Frontal cortex (tissue), 4 donors: ENCODE results near the gene MUSK. TPM values are rescaled to one million over a fixed set of nuclear protein-coding genes. Genes with fewer than 3 reads are reported as not detected.
A peak's percentile ranks its signal among the peaks of the same experiment; 100 is the strongest.

Experiments
- DNase-seq, 2 donors: peaks; one replicate each; pipeline ENCODE4 v3.0.0; 2012; ENCODE audit warnings: low spot score in 2 of 2
- FAIRE-seq: peaks from 2 replicates; lab custom pipeline; 2012; peaks lifted over from hg19 to GRCh38; lab: Jason Lieb, UNC
- small RNA-seq: library from RNA; depleted of rRNA; stranded (forward); fragments of <200 nt; gene quantifications from one replicate; pipeline ENCODE3, GENCODE V24; 2014
- total RNA-seq: library from RNA; depleted of rRNA; stranded (reverse); fragments of >200 nt; gene quantifications from one replicate; pipeline ENCODE4 v1.2.3, GENCODE V29; 2014
- donor health status: control.
- donor health status: control.
- donor health status: control.

Gene MUSK
- total RNA-seq, 1 donor from 2014 or later: under 0.01 TPM

- DNase-seq (no peak), FAIRE-seq (no peak)
Observed at GRCh38 chr9:110842169-110842568, 173.6 kb downstream of the MUSK start.

- DNase-seq (no peak), FAIRE-seq (no peak)
Observed at GRCh38 chr9:110842986-110843385, 174.4 kb downstream of the MUSK start.

- no peak for FAIRE-seq
- no peak for DNase-seq
Observed at GRCh38 chr9:110844121-110844520, 175.5 kb downstream of the MUSK start.

GRCh38 chr9:110846215-110846614 lies 177.6 kb downstream of the MUSK start:
- FAIRE-seq (no peak), DNase-seq (no peak)

GRCh38 chr9:110847671-110848070 lies 179.1 kb downstream of the MUSK start:
- FAIRE-seq (peak; percentile 15), DNase-seq (no peak)

GRCh38 chr9:110850401-110851135 lies 182.0 kb downstream of the MUSK start:
- DNase-seq (no peak), FAIRE-seq (no peak)

Small RNA genes within 50 kb of the gene (small RNA-seq; reads per million reads assigned to genes)
- gene AL513328.1: not detected

Other genes with a start within 250 kb of the MUSK start
- gene SVEP1, start 89.0 kb upstream of the MUSK start, total RNA-seq: 8.6 TPM